D341Med (cell line): ENCODE measurements around the gene KLF17.

ENCODE experiments used
- DNase-seq: peaks from one replicate; pipeline ENCODE4 v3.0.0; 2012; ENCODE audit warnings: low spot score

KLF17 gene

GRCh38 chr1:44152692-44153091 lies 34.1 kb downstream of the KLF17 start:
- DNase-seq: no peak

GRCh38 chr1:44154049-44154448 lies 35.4 kb downstream of the KLF17 start:
- DNase-seq: no peak

- DNase-seq: no peak
Measured at GRCh38 chr1:44157903-44158302, 39.3 kb downstream of the KLF17 start.

- DNase-seq: no peak
Measured at GRCh38 chr1:44158871-44159270, 40.2 kb downstream of the KLF17 start.

GRCh38 chr1:44161546-44161945 lies 42.9 kb downstream of the KLF17 start:
- no peak for DNase-seq

GRCh38 chr1:44168520-44169098 lies 50.0 kb downstream of the KLF17 start:
- DNase-seq: no peak

GRCh38 chr1:44170281-44170823 lies 51.7 kb downstream of the KLF17 start:
- DNase-seq: no peak

GRCh38 chr1:44174630-44175029 lies 56.0 kb downstream of the KLF17 start:
- DNase-seq: no peak
